ENCODE measurements around the gene RASGRP4.

RASGRP4 gene

DNA sequence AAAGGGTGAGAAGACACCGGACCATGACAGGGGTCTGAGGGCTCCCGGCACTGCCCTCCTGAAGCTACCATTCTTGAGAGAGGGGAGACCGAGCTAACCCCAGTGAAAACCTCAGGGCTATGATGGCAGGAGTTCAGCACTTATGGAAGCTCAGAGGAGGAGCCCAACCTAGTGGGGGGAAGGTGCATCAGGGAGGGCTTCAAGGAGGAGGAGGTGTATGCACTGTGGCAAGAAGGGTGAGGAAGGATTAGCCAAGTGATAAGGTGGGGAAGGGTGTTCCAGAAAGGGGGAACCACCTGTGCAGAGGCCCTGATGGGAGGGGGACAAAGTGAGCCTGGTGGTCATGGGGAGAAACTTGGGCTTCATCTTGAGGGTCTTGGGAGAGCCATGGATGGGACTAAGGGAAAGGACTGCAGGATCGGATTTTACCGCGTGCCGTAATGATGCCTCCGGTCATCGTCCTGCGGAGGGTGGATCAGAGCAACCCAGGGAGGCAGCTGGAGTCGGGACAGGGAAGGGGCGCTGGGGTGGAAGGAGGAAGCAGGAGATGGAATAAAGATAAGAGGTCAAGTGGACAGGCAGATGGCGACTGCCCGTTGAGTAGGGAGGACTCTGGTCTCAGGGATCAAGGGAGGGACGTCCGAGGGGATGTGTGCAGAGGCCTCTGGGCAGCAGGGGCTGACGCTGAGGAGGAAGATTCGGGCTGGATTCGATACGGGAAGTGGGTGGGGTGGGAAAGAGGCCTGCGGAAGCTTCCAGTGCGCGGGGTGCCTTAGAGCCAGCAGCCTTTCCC lies 65.0 kb downstream of the RASGRP4 start:
- H3K4me3 ChIP-seq (ENCODE audit: severe bottlenecking): peak overlapping the region; percentile 55
- DNase-seq (ENCODE audit: low spot score) (no peak), ATAC-seq (ENCODE audit: low read depth) (no peak; the same call in 1 of the 3 replicates)
- H3K27me3 ChIP-seq (ENCODE audit: insufficient read depth, poor library complexity, severe bottlenecking): peaks cover 33% of the 10 kb centered on the region
- H3K4me1 ChIP-seq (ENCODE audit: insufficient read depth, poor library complexity, severe bottlenecking): no peaks in the 10 kb centered on the region
- no peak overlapping the region for H3K27ac ChIP-seq (ENCODE audit: poor library complexity, severe bottlenecking)
- TF ChIP-seq, protein P1, sequence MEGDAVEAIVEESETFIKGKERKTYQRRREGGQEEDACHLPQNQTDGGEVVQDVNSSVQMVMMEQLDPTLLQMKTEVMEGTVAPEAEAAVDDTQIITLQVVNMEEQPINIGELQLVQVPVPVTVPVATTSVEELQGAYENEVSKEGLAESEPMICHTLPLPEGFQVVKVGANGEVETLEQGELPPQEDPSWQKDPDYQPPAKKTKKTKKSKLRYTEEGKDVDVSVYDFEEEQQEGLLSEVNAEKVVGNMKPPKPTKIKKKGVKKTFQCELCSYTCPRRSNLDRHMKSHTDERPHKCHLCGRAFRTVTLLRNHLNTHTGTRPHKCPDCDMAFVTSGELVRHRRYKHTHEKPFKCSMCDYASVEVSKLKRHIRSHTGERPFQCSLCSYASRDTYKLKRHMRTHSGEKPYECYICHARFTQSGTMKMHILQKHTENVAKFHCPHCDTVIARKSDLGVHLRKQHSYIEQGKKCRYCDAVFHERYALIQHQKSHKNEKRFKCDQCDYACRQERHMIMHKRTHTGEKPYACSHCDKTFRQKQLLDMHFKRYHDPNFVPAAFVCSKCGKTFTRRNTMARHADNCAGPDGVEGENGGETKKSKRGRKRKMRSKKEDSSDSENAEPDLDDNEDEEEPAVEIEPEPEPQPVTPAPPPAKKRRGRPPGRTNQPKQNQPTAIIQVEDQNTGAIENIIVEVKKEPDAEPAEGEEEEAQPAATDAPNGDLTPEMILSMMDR (IDR thresholded peaks at IDR 0.05; ENCODE audit: poor library complexity, severe bottlenecking): no peak
- H3K9me3 ChIP-seq (ENCODE audit: severe bottlenecking): no peaks in the 10 kb centered on the region
- no peaks in the 10 kb centered on the region for H3K36me3 ChIP-seq (ENCODE audit: low read depth)

DNA sequence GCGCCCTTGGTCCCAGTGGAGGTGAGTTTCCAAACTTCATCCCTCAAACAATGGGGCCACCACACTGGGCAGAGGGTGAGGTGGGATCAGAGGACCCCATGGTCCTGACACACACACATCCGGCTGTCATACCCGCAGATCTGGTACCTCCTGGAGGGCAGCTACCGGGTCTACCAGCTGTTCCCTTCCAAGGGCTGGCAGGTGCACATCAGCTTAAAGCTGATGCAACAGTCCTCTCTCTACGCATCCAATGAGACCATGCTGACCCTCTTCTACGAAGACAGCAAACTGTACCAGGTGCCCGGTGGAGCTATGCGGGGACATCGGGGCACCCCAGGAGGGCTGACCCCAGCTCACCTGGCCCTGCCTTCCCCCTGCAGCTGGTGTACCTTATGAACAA lies 65.7 kb downstream of the RASGRP4 start:
- no peak for ATAC-seq (ENCODE audit: low read depth)
- TF ChIP-seq, protein P1 (IDR thresholded peaks at IDR 0.05; ENCODE audit: poor library complexity, severe bottlenecking): no peak
- no peak overlapping the region for H3K4me3 ChIP-seq (ENCODE audit: severe bottlenecking)

DNA sequence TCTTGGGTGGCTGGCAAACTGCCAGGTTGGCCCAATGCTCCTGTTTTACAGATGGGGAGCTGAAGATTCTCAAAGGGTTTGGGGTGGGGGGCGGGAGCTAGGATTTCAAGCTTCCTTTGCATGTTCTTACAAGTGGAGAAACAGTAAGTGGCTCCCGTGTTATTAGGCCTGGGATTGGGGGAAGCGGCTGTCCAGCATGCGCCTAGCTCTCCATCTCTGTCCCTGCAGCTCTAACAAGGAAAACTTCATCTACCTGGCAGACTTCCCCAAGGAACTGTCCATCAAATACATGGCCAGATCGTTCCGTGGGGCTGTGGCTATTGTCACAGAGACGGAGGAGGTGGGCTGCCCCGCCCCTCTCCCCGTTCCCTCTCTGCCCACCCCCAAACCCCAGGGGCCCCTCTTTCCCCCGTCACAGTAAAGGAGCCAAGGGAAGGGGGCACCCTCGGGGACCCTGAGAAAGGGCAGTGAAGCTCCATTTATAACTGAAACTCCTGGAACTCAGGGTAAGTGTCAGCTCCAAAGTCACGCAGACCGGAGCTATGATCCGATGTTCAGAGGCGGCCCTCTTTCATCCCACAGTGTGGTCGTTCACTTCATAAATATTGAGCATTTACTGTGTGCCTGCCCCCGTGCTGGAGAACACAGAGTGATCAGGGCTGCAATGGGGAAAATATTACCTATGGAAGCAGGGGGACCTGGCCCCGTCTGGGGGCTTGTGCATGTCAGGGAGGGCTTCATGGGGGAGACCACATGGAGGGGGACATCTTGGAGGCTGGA lies 66.6 kb downstream of the RASGRP4 start:
- no peak for ATAC-seq (ENCODE audit: low read depth)
- peak; percentile 26 for DNase-seq (ENCODE audit: low spot score)
- H3K27me3 ChIP-seq (ENCODE audit: insufficient read depth, poor library complexity, severe bottlenecking): peaks cover 33% of the 10 kb centered on the region
- no peaks in the 10 kb centered on the region for H3K9me3 ChIP-seq (ENCODE audit: severe bottlenecking)
- TF ChIP-seq, protein P1 (IDR thresholded peaks at IDR 0.05; ENCODE audit: poor library complexity, severe bottlenecking): no peak
- H3K4me1 ChIP-seq (ENCODE audit: insufficient read depth, poor library complexity, severe bottlenecking): no peaks in the 10 kb centered on the region
- H3K4me3 ChIP-seq (ENCODE audit: severe bottlenecking): no peak overlapping the region
- H3K27ac ChIP-seq (ENCODE audit: poor library complexity, severe bottlenecking): no peak overlapping the region
- no peaks in the 10 kb centered on the region for H3K36me3 ChIP-seq (ENCODE audit: low read depth)

More for the DNA sequence above, 65.7 kb downstream of the RASGRP4 start:
- Histone ChIP-seq H3K4me1 (ENCODE audit: insufficient read depth, poor library complexity, severe bottlenecking) (no peaks in the 10 kb centered on the region), H3K9me3 (ENCODE audit: severe bottlenecking) (no peaks in the 10 kb centered on the region), H3K27me3 (ENCODE audit: insufficient read depth, poor library complexity, severe bottlenecking) (peaks cover 33% of the 10 kb centered on the region), H3K27ac (ENCODE audit: poor library complexity, severe bottlenecking) (no peak overlapping the region), H3K36me3 (ENCODE audit: low read depth) (no peaks in the 10 kb centered on the region)
- no peak for DNase-seq (ENCODE audit: low spot score)
